Mucosa of descending colon (tissue), 3 donors: ENCODE data around the gene ERCC2. TPM values are rescaled to one million over a fixed set of nuclear protein-coding genes. Genes with fewer than 3 reads are reported as not detected.

Experiments used
- ATAC-seq: fragments of 200-7000 bp; cut with Tn5 transposase; one replicate; pipeline ENCODE4 v1.9.1; 2020; ENCODE audit warnings: mild to moderate bottlenecking, moderate library complexity
- DNase-seq, 3 donors: peaks; one replicate each; pipeline ENCODE4 v3.0.0-alpha.2; 2020
- H3K36me3 ChIP-seq: fragments of 200-600 bp; one replicate; pipeline ENCODE4 v1.8.0; 2021; ENCODE audit warnings: low read depth, mild to moderate bottlenecking
- H3K4me1 ChIP-seq: fragments of 200-600 bp; one replicate; pipeline ENCODE4 v1.8.0; 2021; ENCODE audit warnings: low read depth, mild to moderate bottlenecking
- H3K4me3 ChIP-seq: fragments of 200-600 bp; one replicate; pipeline ENCODE4 v1.8.0; 2021; ENCODE audit warnings: mild to moderate bottlenecking
- H3K9me3 ChIP-seq: fragments of 200-600 bp; one replicate; pipeline ENCODE4 v1.8.0; 2021; ENCODE audit warnings: mild to moderate bottlenecking
- intact Hi-C, 2 donors: fragments of 100-400 bp; cut with DNase I in 1 of 2; cut with micrococcal nuclease in 1 of 2; formaldehyde crosslinking; loops; one replicate each; pipeline versions ENCODE4 v1.11.0 to v1.11.1; 2022; cut with DNase I, micrococcal nuclease
- total RNA-seq, 3 donors: library from RNA; stranded (reverse); fragmentation: NEBNext Ultra II Directional in 2 of 3; extraction: Animal tissue kit (Norgen Biotek cat#: 25700) in 2 of 3; gene quantifications; one replicate each; pipeline versions ENCODE4 v1.2.1 to v1.2.4, GENCODE V29; 2021 to 2023
- TF ChIP-seq, protein P1 (sequence below): fragments of 200-600 bp; IDR thresholded peaks from one replicate; pipeline ENCODE4 v1.8.0; 2022; ENCODE audit warnings: antibody characterized with exemption, mild to moderate bottlenecking
- donor health status: DM: no; HTN: no; CAD: no; lungs with moderate emphysema.
- donor health status: DM: no; HTN: no; CAD: no.
- donor health status: DM: no; HTN: yes; CAD: no.

Gene ERCC2
- total RNA-seq, 3 donors from 2014 or later, result 11.2 to 22.9 (median 14.7) TPM

- peaks cover 27% of the 10 kb centered on the region for H3K4me1 ChIP-seq
Measured at GRCh38 chr19:45403781-45404556, 33.6 kb upstream of the ERCC2 start.

GRCh38 chr19:45403272-45403671 lies 32.9 kb upstream of the ERCC2 start:
- ATAC-seq (no peak), DNase-seq (no peak)
- intact Hi-C loops, result no loop called here
- Histone ChIP-seq H3K4me1 (peaks cover 34% of the 10 kb centered on the region), H3K4me3 (no peak overlapping the region), H3K9me3 (no peaks in the 10 kb centered on the region), H3K36me3 (no peaks in the 10 kb centered on the region)
- TF ChIP-seq, protein P1, sequence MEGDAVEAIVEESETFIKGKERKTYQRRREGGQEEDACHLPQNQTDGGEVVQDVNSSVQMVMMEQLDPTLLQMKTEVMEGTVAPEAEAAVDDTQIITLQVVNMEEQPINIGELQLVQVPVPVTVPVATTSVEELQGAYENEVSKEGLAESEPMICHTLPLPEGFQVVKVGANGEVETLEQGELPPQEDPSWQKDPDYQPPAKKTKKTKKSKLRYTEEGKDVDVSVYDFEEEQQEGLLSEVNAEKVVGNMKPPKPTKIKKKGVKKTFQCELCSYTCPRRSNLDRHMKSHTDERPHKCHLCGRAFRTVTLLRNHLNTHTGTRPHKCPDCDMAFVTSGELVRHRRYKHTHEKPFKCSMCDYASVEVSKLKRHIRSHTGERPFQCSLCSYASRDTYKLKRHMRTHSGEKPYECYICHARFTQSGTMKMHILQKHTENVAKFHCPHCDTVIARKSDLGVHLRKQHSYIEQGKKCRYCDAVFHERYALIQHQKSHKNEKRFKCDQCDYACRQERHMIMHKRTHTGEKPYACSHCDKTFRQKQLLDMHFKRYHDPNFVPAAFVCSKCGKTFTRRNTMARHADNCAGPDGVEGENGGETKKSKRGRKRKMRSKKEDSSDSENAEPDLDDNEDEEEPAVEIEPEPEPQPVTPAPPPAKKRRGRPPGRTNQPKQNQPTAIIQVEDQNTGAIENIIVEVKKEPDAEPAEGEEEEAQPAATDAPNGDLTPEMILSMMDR, result no peak

More at GRCh38 chr19:45403781-45404556, 33.6 kb upstream of the ERCC2 start:
- Histone ChIP-seq H3K9me3 (no peaks in the 10 kb centered on the region), H3K4me3 (peak overlapping the region; percentile 36), H3K36me3 (no peaks in the 10 kb centered on the region)
- peak; percentile 25 for ATAC-seq
- peak; percentile 82 to 87 (median 83) for DNase-seq
- TF ChIP-seq, protein P1, result peak; percentile 38
- intact Hi-C loops, result no loop called here

DNA sequence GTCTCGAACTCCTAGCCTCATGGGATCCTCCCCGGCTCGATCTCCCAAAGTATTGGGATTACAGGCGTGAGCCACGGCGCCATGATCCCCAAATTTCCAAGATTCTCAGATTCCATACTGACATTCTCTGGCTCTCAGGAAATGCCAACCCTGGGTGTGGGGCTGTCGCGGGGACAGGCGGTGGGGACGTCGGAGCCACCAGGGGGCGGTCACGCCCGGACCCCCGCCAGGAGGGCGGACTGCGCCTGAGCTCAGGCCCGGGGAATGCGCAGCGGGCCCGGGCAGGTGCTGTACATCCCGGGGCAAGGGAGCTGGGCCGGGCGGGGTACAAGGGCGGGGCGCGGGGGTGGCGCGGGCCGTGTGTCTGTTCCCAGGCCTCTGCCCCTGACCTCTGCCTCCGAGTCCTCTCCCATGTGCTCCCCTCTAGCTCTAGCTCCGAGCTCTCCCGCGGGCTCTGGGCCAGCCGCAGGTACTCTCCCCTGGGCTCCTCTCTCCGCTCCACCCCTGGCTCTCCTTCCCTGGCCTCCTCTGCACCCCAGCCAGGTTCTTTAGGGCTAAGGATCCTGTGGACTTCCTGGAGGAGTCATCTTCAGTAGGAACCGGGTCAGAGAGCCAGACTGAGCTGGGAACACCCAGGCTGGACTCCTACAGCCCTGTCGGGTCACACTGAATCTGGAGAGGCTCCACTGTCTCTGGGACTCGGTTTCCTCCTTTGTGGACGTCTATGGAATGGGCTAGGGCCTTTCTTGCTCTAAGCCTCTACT lies 32.1 kb upstream of the ERCC2 start:
- H3K36me3 ChIP-seq, result no peaks in the 10 kb centered on the region
- ATAC-seq (peak; percentile 8), DNase-seq (peak; percentile 52 to 77 (median 74))
- TF ChIP-seq, protein P1, result peak; percentile 11
- intact Hi-C loops, result no loop called here
- H3K4me1 ChIP-seq, result peaks cover 36% of the 10 kb centered on the region
- no peaks in the 10 kb centered on the region for H3K9me3 ChIP-seq
- no peak overlapping the region for H3K4me3 ChIP-seq

GRCh38 chr19:45401815-45402214 lies 31.4 kb upstream of the ERCC2 start:
- intact Hi-C loops, result no loop called here
- TF ChIP-seq, protein P1, result no peak

DNA sequence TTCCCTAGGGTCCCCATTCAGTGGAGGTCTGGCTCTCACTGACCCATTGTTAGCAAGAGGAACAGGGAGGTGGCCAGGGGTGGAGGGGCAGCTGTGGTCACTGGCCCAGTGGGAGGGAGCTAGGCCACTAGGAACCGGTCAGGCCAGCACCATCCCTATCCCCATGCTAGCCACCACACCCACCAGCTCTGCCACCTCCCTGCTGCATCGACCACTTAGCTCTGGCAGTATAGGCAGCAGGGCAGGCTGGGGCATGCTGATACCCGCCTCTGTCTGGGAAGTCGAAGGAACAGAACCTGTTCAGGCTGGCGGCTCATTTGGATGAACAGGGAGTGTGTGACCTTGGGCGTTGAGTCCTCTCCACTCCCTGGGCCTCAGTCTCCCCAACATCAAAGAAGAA lies 29.8 kb upstream of the ERCC2 start:
- DNase-seq (peak in 1 of 3 donors; percentile 52), ATAC-seq (no peak)
- intact Hi-C loops, result no loop called here
- Histone ChIP-seq H3K36me3 (no peaks in the 10 kb centered on the region), H3K9me3 (no peaks in the 10 kb centered on the region), H3K4me1 (peaks cover 27% of the 10 kb centered on the region), H3K4me3 (no peak overlapping the region)
- TF ChIP-seq, protein P1, result no peak

More at GRCh38 chr19:45401815-45402214, 31.4 kb upstream of the ERCC2 start:
- H3K36me3 ChIP-seq, result no peaks in the 10 kb centered on the region
- DNase-seq (no peak), ATAC-seq (no peak)
- peaks cover 30% of the 10 kb centered on the region for H3K4me1 ChIP-seq
- H3K9me3 ChIP-seq, result no peaks in the 10 kb centered on the region
- no peak overlapping the region for H3K4me3 ChIP-seq
